Mucosa of rectum (tissue), 2 donors: ENCODE measurements around the gene ITSN1.
"Not testable (repeated sequence)": the region's sequence is repeated elsewhere in the genome, so short reads cannot be mapped to it uniquely, and the experiment has no call there.

Experiments
- H3K27ac ChIP-seq, 2 donors: one replicate each; pipeline ENCODE4 v1.7.0; 2013; ENCODE audit warnings: inconsistent platforms in 2 of 2, low read depth in 2 of 2, low read length in 2 of 2
- H3K27me3 ChIP-seq, 2 donors: one replicate each; pipeline ENCODE4 v1.7.0; 2013; ENCODE audit warnings: low read length in 2 of 2; ENCODE audit not compliant: control insufficient read depth in 2 of 2, insufficient read depth in 2 of 2
- H3K36me3 ChIP-seq, 2 donors: one replicate each; pipeline ENCODE4 v1.7.0; 2013; ENCODE audit warnings: low read length in 2 of 2; ENCODE audit not compliant: control insufficient read depth in 2 of 2, insufficient read depth in 2 of 2
- H3K4me1 ChIP-seq, 2 donors: one replicate each; pipeline ENCODE4 v1.7.0; 2013; ENCODE audit warnings: low read length in 2 of 2, mild to moderate bottlenecking in 1 of 2; ENCODE audit not compliant: control insufficient read depth in 2 of 2, insufficient read depth in 2 of 2
- H3K4me3 ChIP-seq, 2 donors: one replicate each; pipeline ENCODE4 v1.7.0; 2013; ENCODE audit warnings: low read length in 2 of 2
- H3K9ac ChIP-seq, 2 donors: one replicate each; pipeline ENCODE4 v1.7.0; 2013; ENCODE audit warnings: low read length in 2 of 2, low read depth in 1 of 2, mild to moderate bottlenecking in 1 of 2
- H3K9me3 ChIP-seq, 2 donors: one replicate each; pipeline ENCODE4 v1.7.0; 2013; ENCODE audit warnings: low read length in 2 of 2; ENCODE audit not compliant: control insufficient read depth in 2 of 2
- donor health status: healthy.
- donor health status: Normal muscosa, but diverticular disease.

The ITSN1 gene

DNA sequence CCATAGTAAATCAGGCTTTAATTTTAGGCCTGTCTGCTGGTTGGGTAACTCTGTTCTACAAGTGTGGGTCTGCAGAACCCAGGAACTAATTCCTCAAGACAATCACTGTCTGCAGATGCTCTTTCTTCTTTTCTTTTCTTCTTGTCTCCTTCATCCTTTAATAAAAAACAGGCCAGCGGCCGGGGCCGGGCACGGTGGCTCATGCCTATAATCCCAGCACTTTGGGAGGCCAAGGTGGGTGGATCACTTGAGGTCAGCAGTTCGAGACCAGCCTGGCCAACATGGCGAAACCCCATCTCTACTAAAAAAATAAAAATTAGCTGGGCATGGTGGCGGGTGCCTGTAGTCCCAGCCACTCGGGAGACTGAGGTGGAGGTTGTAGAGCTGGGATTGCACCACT is 220.9 kb downstream of the ITSN1 start:
- not testable (repeated sequence) for H3K9me3 ChIP-seq, H3K9ac ChIP-seq, H3K4me3 ChIP-seq, H3K4me1 ChIP-seq, H3K27ac ChIP-seq, H3K27me3 ChIP-seq, H3K36me3 ChIP-seq

- Histone ChIP-seq H3K4me3 (no peak overlapping the region), H3K27me3 (no peaks in the 10 kb centered on the region), H3K9me3 (no peaks in the 10 kb centered on the region), H3K27ac (no peak overlapping the region), H3K9ac (no peak overlapping the region), H3K36me3 (no peaks in the 10 kb centered on the region), H3K4me1 (no peaks in the 10 kb centered on the region)
These were observed 221.8 kb downstream of the ITSN1 start for GRCh38 chr21:33864150-33864549.

GRCh38 chr21:33865176-33865575 is 222.9 kb downstream of the ITSN1 start:
- Histone ChIP-seq H3K27ac (no peak overlapping the region), H3K4me1 (no peaks in the 10 kb centered on the region), H3K9ac (no peak overlapping the region), H3K27me3 (no peaks in the 10 kb centered on the region), H3K9me3 (no peaks in the 10 kb centered on the region), H3K36me3 (no peaks in the 10 kb centered on the region), H3K4me3 (no peak overlapping the region)

DNA sequence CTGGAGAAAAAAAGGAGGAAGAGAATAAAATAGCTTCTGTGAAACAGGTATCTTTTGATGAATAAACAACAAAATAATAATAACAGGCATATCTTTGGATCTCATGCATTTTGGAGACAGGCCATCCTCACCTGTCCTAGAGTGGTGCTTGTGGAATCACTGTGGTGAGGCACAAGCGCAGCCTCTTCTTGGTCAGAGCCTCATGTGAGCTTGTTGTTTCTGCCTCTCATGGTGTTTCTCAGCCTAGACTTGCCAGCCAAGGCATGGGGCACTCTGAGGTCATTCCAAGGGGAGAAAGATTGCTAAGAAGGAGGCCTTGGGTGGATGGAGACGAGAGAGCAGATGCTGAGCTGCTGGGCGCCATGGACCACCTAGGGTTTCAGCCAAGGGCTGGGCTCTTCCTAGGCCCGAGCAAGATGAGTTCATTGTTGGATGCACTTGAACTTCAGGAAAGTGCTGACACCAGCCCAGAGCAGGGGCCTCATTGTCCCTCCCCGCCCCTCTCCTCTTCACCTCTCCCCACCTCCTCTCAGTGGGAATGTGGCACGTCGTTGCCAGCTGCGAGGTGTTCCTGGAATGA is 223.8 kb downstream of the ITSN1 start:
- no peak overlapping the region for H3K27ac ChIP-seq
- H3K4me3 ChIP-seq: no peak overlapping the region
- H3K9me3 ChIP-seq: no peaks in the 10 kb centered on the region
- H3K27me3 ChIP-seq: no peaks in the 10 kb centered on the region
- no peaks in the 10 kb centered on the region for H3K4me1 ChIP-seq
- H3K36me3 ChIP-seq: no peaks in the 10 kb centered on the region
- H3K9ac ChIP-seq: no peak overlapping the region

GRCh38 chr21:33866826-33867225 is 224.5 kb downstream of the ITSN1 start:
- Histone ChIP-seq H3K36me3 (no peaks in the 10 kb centered on the region), H3K9me3 (no peaks in the 10 kb centered on the region), H3K4me1 (no peaks in the 10 kb centered on the region), H3K27me3 (no peaks in the 10 kb centered on the region), H3K4me3 (no peak overlapping the region), H3K27ac (no peak overlapping the region), H3K9ac (no peak overlapping the region)

- not testable (repeated sequence) for H3K4me1 ChIP-seq, H3K27me3 ChIP-seq, H3K4me3 ChIP-seq
These were observed 225.6 kb downstream of the ITSN1 start for GRCh38 chr21:33867868-33868267.

GRCh38 chr21:33869873-33870272 is 227.6 kb downstream of the ITSN1 start:
- Histone ChIP-seq H3K36me3 (no peaks in the 10 kb centered on the region), H3K4me1 (no peaks in the 10 kb centered on the region), H3K27ac (no peak overlapping the region), H3K4me3 (no peak overlapping the region), H3K9ac (no peak overlapping the region), H3K27me3 (no peaks in the 10 kb centered on the region), H3K9me3 (no peaks in the 10 kb centered on the region)

More at GRCh38 chr21:33867868-33868267, 225.6 kb downstream of the ITSN1 start:
- not testable (repeated sequence) for H3K9me3 ChIP-seq, H3K27ac ChIP-seq, H3K36me3 ChIP-seq, H3K9ac ChIP-seq

DNA sequence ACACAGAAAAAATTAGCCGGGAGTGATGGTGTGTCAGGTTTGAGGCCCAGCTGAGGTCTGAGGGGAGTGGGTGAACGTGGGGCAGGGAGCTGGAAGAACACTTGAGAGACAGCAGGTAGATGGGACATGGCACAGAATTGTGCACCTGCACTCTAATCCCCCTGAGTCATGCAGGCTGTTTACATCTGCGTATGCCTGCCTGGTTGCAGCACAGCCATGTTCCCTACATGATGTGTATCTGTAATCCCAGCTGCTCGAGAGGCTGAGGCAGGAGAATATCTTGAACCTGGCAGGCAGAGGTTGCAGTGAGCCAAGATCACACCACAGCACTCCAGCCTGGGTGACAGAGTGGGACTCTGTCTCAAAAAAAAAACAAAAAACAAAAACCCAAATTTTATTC is 228.5 kb downstream of the ITSN1 start:
- H3K27ac ChIP-seq: no peak overlapping the region
- H3K27me3 ChIP-seq: no peaks in the 10 kb centered on the region
- no peak overlapping the region for H3K4me3 ChIP-seq
- no peaks in the 10 kb centered on the region for H3K36me3 ChIP-seq
- no peaks in the 10 kb centered on the region for H3K9me3 ChIP-seq
- H3K4me1 ChIP-seq: no peaks in the 10 kb centered on the region
- no peak overlapping the region for H3K9ac ChIP-seq

DNA sequence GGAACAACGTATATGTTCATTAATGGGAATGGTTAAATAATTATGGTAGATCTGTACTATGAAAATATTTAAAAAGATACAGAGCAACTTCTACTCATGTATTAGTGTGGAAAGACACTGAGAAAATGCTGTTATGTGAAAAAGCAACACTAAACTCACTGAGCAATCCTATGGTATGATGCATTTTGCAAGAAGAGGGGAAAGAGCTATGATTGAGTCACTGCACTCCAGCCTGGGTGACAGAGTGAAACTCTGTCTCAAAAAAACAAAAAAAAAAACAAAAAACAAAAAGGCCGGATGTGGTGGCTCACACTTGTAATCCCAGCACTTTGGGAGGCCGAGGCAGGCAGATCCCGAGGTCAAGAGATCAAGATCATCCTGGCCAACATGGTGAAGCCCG is 228.9 kb downstream of the ITSN1 start:
- Histone ChIP-seq H3K27ac (no peak overlapping the region), H3K4me1 (no peaks in the 10 kb centered on the region), H3K27me3 (no peaks in the 10 kb centered on the region), H3K9ac (no peak overlapping the region), H3K9me3 (no peaks in the 10 kb centered on the region), H3K4me3 (no peak overlapping the region), H3K36me3 (no peaks in the 10 kb centered on the region)

- H3K4me3 ChIP-seq: no peak overlapping the region
- H3K36me3 ChIP-seq: no peaks in the 10 kb centered on the region
- no peak overlapping the region for H3K9ac ChIP-seq
- no peaks in the 10 kb centered on the region for H3K4me1 ChIP-seq
- H3K27me3 ChIP-seq: no peaks in the 10 kb centered on the region
- H3K9me3 ChIP-seq: no peaks in the 10 kb centered on the region
- no peak overlapping the region for H3K27ac ChIP-seq
These were observed 230.7 kb downstream of the ITSN1 start for GRCh38 chr21:33872881-33873515.
